MG63 (cell line): ENCODE measurements around the gene TMEM88. TPM values are rescaled to one million over a fixed set of nuclear protein-coding genes. Genes with fewer than 3 reads are reported as not detected.

Experiments
- DNase-seq: peaks from one replicate; pipeline ENCODE4 v3.0.0-alpha.2; 2020
- H3K27me3 ChIP-seq: fragments of 250-450 bp; sonication (Bioruptor Pico); 2 replicates; pipeline ENCODE4 v1.5.1; 2020; ENCODE audit warnings: mild to moderate bottlenecking, moderate library complexity
- H3K36me3 ChIP-seq: fragments of 250-450 bp; sonication (Bioruptor Pico); 2 replicates; pipeline ENCODE4 v1.5.1; 2020; ENCODE audit warnings: mild to moderate bottlenecking, moderate library complexity
- H3K4me3 ChIP-seq: fragments of 250-450 bp; sonication (Bioruptor Pico); 2 replicates; pipeline ENCODE4 v1.5.1; 2020; ENCODE audit warnings: mild to moderate bottlenecking, moderate library complexity
- H3K9me3 ChIP-seq: fragments of 250-450 bp; sonication (Bioruptor Pico); 2 replicates; pipeline ENCODE4 v1.5.1; 2020; ENCODE audit warnings: mild to moderate bottlenecking, moderate library complexity
- total RNA-seq: library from RNA; depleted of rRNA; stranded (reverse); fragments of >200 nt; shearing (Covaris generic); gene quantifications from 2 replicates; pipeline ENCODE4 v1.2.3, GENCODE V29; 2014; ENCODE audit warnings: low replicate concordance

TMEM88 gene
- total RNA-seq, 1 experiment from 2014 or later: not detected

DNA sequence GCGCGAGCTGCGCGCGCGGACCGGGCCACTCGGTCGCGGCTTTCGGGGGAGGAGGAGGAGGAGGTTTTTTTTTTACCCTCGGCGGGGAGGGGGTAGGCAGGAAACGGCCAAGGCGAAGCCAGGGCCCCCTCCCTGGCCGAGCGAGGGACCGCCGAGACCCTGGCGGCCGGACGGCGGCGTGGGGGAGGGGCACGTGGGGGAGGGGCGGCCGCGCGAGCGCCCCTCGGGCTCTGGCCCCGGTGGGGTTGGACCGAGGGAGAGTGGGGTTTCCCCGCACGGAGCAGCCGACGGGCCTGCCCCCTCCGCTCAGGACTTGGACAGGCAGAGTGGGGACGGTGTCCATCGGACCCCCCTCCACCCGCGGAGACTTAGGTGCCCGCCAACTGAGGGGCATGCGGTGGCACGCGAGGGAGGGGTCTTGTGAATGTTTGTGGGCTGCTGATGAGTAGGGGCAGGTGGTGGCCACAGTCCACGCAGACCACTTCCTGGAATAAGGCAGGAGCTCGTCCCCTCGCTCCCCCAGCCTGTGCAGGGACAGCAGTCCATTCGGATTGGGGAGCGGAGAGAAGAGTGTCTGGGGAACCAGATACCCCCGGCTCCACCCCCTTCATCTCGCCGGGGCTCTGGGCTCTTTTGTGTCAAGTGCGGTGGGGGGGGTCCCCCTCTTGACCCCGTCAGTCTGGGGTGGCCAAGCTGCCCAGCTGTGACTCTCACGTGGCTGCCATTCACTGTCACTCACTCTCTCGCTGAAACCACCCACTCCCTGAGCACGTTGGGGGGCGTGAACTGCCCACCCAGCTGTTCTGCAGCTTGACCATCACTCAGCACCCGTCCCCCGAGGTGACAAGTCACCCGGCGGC lies 30.7 kb downstream of the TMEM88 start:
- peaks cover 12% of the 10 kb centered on the region for H3K36me3 ChIP-seq
- peak overlapping the region; percentile 67 for H3K4me3 ChIP-seq
- H3K9me3 ChIP-seq: no peaks in the 10 kb centered on the region
- no peaks in the 10 kb centered on the region for H3K27me3 ChIP-seq
- DNase-seq: peak; percentile 57

DNA sequence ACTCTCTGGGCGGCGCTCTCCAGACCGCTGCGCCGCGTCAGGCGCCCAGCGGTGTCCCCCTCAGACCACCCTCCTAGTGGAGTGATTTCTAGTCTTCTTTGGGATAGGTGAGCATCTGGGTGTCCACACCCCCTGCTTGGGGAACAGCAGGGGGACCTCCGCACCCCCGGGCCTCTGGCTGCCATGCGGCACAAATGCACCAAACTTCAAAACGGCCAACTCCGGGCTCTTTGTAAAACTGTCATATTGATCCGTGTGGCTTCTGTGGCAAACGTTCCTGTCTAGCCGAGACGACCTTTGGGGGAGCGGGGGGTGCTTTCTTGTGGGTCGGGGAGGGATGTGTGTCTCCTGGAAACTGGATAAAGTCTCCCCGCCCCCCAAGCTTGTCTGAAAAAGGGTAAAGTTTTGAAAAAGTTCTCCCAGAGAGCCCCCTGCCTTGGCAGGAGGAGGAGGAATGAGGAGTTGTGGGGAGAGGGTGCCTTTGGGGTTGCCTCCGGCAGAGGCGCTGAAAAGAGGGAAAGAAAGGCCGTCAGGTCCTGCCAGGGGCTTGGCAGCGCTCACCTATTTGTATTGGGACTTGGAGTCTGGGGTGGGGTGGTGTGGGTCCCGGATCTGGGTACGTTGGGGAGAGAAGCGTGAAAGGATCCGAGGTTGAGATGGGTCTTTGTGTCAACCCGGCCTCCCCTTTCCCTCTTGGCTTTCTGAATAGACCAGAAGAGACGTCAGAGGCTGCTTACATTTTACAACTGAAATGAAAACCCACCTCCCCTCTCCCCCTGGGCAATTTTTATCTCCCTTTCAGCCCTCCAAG lies 31.6 kb downstream of the TMEM88 start:
- Histone ChIP-seq H3K9me3 (no peaks in the 10 kb centered on the region), H3K36me3 (peaks cover 21% of the 10 kb centered on the region), H3K4me3 (peak overlapping the region; percentile 67), H3K27me3 (no peaks in the 10 kb centered on the region)
- peak; percentile 45 for DNase-seq

DNA sequence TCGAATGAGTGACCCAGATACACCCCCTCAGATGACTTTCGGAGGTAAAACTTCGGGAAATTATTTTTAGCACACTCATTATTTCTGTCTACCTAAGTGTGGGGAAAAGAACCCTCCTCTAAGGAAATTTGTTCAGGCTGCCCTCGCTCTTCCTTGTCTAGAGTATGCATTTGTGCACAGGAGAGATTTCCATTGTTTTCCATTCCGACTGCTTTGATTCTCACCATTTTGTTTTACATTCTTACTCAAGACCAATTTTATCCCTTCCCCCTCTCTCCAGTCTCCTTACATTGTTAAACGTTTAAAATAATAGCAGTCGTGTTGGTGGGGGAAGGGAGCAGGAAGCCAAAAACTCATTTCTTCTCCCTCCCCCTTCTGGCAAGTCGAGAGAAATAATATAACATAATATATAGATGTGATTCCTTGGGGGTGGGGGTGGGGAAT lies 32.2 kb downstream of the TMEM88 start:
- H3K4me3 ChIP-seq: peak overlapping the region; percentile 67
- no peaks in the 10 kb centered on the region for H3K27me3 ChIP-seq
- peaks cover 25% of the 10 kb centered on the region for H3K36me3 ChIP-seq
- DNase-seq: no peak
- no peaks in the 10 kb centered on the region for H3K9me3 ChIP-seq

DNA sequence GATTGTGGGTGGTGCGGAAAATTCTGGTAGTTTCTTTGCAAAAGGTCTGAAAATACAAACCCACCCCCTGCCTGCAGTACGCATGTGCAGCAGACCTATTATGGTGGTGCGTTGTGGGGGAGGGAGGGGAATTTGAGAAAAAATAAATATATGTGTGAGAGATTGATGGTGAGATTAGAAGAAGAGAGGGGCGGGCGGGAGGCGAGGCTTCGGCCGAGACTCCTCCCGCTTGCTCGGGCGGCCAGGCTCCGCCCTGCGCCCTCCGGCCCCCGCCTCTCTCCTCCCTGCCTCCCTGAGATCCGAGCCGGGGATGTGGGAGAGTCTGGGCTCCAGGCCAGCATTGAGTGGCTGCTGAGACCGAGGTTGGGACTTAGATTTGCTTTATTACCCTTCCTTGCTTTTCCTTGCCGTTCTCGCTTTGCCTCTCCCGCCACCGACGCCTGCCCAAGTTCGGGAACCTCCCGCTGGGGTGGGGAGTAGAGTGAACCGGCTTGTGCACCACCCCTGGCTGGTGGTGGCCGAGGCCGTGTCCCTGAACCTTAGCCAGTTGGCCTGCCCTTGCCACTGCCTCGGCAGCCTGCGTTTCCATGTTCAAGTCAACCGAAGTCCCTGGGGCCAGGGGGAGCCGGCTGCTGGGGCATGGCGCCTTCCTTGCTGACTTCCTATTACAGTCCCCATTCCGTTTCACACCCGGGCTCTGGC lies 32.8 kb downstream of the TMEM88 start:
- Histone ChIP-seq H3K27me3 (no peaks in the 10 kb centered on the region), H3K9me3 (no peaks in the 10 kb centered on the region), H3K4me3 (peak overlapping the region; percentile 67), H3K36me3 (peaks cover 26% of the 10 kb centered on the region)
- DNase-seq: peak; percentile 95

DNA sequence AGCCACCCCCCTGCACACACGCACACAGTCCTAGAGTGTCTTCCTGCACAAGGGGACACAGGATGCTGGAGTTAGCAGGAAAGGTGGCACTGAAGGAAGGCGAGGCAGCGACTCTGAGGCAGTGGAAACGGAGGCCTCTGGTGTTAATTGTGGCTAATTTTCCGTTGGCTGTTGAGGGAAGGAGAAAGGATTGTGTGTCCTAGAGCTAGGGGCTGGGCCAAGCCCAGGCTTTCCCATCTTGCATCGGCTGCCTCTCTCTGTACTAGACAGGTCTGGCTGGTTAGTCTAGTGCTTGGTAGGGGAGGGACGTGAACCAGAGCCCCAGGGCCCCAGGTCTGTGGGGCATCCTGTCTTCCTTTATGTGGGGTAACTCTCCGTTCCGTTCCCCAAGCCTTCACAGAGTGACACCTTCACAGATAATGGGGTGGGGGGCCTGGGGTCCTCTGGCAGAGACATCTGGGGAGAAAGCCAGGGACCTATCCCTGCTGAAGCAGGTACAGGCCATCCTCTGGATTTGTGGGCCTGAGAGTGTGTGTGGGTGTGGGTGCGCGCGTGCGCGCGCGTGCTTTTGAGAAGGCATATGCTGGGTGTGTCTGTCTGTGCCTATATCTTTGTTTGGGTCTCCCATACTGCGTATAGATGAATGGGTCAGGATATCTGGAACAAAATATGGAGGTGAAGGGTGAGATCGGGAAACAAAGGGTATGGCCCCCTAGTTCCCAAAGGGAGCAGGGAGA lies 33.5 kb downstream of the TMEM88 start, which contains the start of gene CHD3:
Gene CHD3, plus strand, starts transcription at position 606 of the 737 bp plus-strand sequence. CDS start 212 bp downstream, outside the sequence.
- Histone ChIP-seq H3K4me3 (peak within 1 kb of the TSS; percentile 67), H3K36me3 (peaks cover 28% of the 10 kb centered on the region), H3K9me3 (no peaks in the 10 kb centered on the region), H3K27me3 (no peaks in the 10 kb centered on the region)
- DNase-seq: no peak

DNA sequence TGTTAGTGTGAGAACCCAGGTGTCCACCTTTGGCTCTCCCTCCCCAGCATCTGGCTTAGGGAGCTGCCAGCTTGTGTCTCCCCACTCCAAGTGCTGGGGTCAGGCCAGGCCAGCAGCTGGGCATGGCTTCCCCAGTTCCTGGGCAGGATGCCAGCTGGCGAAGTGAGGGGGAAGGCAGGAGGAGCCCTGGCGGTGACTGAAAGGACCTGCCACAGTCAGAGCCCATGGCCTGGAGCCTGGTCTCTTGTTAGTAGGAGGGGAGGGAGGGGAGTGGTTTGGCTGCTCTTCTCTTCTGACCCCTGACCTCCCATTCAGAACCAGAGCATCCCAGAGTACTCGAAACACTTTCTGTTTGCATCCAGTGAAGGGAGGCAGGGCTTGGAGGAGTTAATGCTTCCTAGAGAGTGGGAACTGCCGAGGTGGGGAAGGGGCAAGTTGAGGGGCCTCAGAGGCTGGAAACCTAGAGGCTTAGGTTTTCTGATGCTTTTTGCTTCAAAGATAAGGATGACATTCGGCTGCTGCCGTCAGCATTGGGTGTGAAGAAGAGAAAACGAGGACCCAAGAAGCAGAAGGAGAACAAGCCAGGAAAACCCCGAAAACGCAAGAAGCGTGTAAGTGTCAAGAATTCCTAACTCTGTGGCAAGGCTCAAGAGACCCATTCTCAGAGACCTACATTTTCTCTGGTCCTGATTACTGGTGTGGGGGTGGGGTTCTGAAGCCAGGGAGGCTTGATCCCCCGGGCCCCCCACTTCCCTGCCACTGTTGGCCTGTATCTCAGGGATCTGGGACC lies 34.5 kb downstream of the TMEM88 start:
- H3K36me3 ChIP-seq: peaks cover 33% of the 10 kb centered on the region
- H3K27me3 ChIP-seq: no peaks in the 10 kb centered on the region
- no peak overlapping the region; the same call in 1 of the 2 replicates for H3K4me3 ChIP-seq
- no peaks in the 10 kb centered on the region for H3K9me3 ChIP-seq
- DNase-seq: peak; percentile 99

DNA sequence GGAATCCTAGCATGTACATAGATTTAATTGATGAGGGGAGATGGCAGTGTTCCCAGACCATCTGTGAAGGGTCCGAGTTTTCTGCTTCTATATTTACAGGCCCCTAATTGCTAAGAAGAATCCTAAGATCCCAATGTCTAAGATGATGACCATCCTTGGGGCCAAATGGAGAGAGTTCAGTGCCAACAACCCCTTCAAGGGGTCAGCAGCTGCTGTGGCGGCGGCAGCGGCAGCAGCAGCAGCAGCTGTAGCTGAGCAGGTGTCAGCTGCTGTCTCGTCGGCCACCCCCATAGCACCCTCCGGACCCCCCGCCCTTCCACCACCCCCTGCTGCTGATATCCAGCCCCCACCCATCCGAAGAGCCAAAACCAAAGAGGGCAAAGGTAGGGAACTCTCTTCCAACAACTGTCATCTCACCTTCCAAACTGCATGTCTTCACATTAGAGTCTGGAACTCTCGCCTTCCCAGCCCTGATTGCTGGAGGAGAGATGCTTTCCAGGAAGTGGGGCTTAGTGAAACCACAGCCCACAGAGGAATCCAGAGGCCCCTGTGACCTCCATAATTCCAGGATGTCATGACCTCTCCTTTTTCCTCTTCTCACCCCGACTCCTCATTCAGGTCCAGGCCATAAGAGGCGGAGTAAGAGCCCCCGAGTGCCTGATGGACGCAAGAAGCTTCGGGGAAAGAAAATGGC lies 38.5 kb downstream of the TMEM88 start:
- Histone ChIP-seq H3K4me3 (no peak overlapping the region), H3K36me3 (peaks cover 65% of the 10 kb centered on the region), H3K27me3 (no peaks in the 10 kb centered on the region), H3K9me3 (no peaks in the 10 kb centered on the region)
- DNase-seq: no peak

DNA sequence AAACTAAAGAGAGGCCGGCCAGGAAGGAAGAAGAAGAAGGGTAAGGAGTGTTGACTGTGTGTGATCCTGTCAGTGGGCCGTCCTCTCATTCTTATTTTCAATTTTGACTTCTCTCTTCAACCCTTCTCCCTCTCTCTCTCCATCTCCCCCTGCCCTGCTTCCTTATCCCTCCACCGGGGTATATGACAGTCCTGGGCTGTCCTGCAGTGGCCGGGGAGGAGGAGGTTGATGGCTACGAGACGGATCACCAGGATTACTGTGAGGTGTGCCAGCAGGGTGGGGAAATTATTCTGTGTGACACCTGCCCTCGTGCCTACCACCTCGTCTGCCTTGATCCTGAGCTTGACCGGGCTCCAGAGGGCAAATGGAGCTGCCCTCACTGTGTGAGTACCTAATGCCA lies 39.4 kb downstream of the TMEM88 start:
- no peak for DNase-seq
- Histone ChIP-seq H3K27me3 (no peaks in the 10 kb centered on the region), H3K4me3 (no peak overlapping the region), H3K9me3 (no peaks in the 10 kb centered on the region), H3K36me3 (peaks cover 74% of the 10 kb centered on the region)

DNA sequence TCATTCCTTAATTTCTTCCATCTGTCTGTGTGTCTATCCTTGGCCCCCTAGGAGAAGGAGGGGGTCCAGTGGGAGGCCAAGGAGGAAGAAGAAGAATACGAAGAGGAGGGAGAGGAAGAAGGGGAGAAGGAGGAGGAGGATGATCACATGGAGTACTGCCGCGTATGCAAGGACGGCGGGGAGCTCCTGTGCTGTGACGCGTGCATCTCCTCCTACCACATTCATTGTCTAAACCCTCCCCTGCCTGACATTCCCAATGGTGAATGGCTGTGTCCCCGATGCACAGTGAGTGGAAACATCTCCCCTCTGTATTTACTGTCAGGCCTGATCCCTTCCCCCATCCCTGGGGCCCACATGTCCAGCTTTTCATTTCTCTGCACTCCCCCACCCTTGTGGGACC lies 40.0 kb downstream of the TMEM88 start:
- Histone ChIP-seq H3K27me3 (no peaks in the 10 kb centered on the region), H3K36me3 (peaks cover 74% of the 10 kb centered on the region), H3K9me3 (no peaks in the 10 kb centered on the region), H3K4me3 (no peak overlapping the region)
- DNase-seq: no peak

DNA sequence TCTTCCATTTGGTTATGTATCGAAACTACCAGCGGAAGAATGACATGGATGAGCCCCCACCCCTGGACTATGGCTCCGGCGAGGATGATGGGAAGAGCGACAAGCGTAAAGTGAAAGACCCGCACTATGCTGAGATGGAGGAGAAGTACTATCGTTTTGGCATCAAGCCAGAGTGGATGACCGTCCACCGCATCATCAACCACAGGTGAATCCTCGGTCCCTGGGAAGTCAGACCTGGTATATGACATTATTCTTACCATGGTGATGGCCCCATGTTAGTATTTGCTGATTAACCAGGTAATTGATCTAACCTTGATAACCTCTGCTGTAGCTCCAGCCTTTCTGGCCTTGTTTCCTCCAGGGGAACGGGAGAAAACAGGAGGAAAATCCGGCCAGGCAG lies 42.2 kb downstream of the TMEM88 start:
- no peak overlapping the region for H3K4me3 ChIP-seq

DNA sequence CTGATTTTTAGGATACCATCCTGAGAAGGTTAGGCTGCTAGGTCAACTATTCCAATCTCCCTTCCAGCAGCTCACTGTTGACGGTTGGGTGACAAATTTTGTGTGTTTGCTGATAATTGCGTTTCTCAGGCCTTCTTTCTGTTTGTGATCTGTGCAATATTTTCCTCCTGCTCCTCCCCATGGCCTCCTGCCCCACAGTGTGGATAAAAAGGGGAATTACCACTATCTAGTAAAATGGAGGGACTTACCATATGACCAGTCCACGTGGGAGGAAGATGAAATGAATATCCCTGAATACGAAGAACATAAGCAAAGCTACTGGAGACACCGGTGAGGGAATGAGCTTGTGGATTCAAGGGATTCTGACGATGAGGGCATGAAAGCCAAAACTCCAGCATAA lies 42.9 kb downstream of the TMEM88 start:
- no peak overlapping the region for H3K4me3 ChIP-seq
- H3K36me3 ChIP-seq: peaks cover 73% of the 10 kb centered on the region
- H3K9me3 ChIP-seq: no peaks in the 10 kb centered on the region
- no peaks in the 10 kb centered on the region for H3K27me3 ChIP-seq
- no peak for DNase-seq

More for the DNA sequence above, 42.2 kb downstream of the TMEM88 start:
- Histone ChIP-seq H3K27me3 (no peaks in the 10 kb centered on the region), H3K9me3 (no peaks in the 10 kb centered on the region), H3K36me3 (peaks cover 68% of the 10 kb centered on the region)
- no peak for DNase-seq

DNA sequence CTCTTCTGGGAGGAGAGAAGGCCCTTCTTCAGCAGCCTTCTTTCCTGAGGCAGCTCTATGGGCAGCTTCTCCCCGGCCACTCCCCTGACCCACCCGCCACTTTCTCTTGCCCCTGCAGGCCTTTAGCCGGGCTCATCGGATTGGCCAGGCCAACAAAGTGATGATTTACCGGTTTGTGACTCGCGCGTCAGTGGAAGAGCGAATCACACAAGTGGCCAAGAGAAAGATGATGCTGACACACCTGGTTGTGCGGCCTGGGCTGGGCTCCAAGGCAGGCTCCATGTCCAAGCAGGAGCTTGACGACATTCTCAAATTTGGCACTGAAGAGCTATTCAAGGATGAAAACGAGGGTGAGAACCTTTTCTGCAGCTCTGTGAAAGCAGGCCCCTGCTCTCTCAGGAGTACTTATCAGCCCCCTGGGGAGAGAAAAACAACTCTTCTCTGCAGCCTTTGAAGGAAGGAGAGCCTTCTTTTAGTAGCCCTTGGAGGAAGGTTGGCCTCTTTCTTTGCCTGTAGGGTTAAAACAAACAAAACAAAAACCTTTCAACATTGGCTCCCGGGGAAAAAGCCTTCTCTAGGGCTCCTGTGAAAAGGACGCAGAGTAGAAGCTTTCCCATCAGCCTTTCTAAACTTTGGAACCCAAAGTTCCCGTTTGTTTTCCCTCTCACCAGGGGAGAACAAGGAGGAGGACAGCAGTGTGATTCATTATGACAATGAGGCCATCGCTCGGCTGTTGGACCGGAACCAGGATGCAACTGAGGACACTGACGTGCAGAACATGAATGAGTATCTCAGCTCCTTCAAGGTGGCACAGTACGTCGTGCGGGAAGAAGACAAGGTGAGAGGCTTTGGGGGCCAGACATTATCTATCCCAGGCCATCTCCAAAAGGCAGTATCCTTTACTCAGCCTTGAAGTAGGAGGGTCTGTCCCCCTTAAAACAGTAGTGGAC lies 48.6 kb downstream of the TMEM88 start:
- Histone ChIP-seq H3K27me3 (no peaks in the 10 kb centered on the region), H3K36me3 (peaks cover 64% of the 10 kb centered on the region)

More for the DNA sequence above, 48.6 kb downstream of the TMEM88 start:
- Histone ChIP-seq H3K9me3 (no peaks in the 10 kb centered on the region), H3K4me3 (no peak overlapping the region)
- DNase-seq: no peak
